ENCODE measurements around the gene EME2. TPM values are rescaled to one million over a fixed set of nuclear protein-coding genes. Genes with fewer than 3 reads are reported as not detected.

Gene EME2
- total RNA-seq, 2 experiments from 2014 or later = 11.9 to 15.3 TPM

DNA sequence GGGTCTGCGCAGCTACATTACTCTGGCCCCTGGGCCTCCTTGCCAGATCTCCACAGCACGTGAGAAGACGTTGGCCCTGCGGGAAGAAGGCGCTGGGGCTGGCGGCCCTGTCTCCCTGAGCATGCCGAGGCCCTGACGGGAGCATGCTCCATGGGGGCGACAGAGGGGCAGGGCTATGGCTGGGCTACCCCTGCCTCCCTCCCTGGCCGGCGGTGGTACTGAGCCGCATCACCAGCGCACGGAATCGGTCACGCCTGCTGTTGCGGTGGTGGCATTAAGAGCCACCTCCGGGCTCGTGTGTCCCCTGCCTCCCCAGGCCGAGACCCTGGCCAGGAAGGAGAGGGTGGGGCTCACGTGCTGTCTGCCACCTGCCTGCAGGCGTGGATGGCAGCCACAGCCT is 38.5 kb upstream of the EME2 start:
- Mint-ChIP-seq H3K9me3 (no peaks in the 10 kb centered on the region), H3K27me3 (no peaks in the 10 kb centered on the region), H3K4me3 (no peak overlapping the region), H3K4me1 (ENCODE audit: low read depth) (no peaks in the 10 kb centered on the region), H3K27ac (no peak overlapping the region), H3K36me3 (no peaks in the 10 kb centered on the region)
- no peak for DNase-seq
- intact Hi-C loops (cut with micrococcal nuclease) = no loop called here
- CTCF ChIA-PET = no interaction called here
- POLR2A ChIA-PET = no interaction called here

DNA sequence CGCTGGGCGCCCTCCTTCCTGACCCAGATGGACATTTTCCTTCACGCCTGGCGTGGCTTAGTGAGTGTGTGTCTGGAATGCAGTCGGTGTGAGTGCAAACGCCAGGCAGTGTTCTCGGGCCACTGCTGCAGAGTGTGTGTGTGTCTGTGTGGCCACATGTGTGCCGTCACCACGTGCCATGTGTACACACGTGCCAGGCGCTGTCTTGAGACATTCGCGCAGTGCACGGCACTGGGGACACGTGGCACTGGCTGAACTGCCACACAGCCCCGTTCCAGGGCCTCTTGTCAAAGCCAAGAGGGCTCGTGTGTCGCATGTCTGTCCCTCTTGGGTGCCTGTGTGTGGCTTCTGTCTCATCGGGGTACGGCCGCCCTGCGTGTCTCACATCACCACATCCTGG is 37.8 kb upstream of the EME2 start:
- Mint-ChIP-seq H3K4me3 (no peak overlapping the region), H3K27me3 (no peaks in the 10 kb centered on the region), H3K27ac (no peak overlapping the region), H3K36me3 (no peaks in the 10 kb centered on the region), H3K4me1 (ENCODE audit: low read depth) (no peaks in the 10 kb centered on the region), H3K9me3 (no peaks in the 10 kb centered on the region)
- POLR2A ChIA-PET = no interaction called here
- intact Hi-C loops (cut with micrococcal nuclease) = no loop called here
- CTCF ChIA-PET = no interaction called here
- DNase-seq = no peak

DNA sequence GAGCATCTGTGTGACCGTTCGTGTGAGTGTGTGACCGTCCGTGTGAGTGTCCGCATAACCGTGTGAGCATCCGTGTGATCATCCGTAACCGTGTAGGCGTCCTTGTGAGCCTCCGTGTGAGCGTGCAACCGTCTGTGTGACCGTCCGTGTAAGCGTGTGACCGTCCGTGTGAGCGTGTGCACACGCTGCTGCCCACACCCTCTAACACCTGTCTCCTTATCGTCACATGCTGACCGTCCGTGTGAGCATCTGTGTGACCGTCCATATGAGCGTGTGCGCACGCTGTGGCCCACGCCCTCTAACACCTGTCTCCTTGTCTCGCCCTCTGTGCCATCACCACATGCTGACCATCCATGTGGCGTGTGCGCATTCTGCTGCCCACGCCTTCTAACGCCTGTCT is 32.4 kb upstream of the EME2 start:
- POLR2A ChIA-PET = no interaction called here

DNA sequence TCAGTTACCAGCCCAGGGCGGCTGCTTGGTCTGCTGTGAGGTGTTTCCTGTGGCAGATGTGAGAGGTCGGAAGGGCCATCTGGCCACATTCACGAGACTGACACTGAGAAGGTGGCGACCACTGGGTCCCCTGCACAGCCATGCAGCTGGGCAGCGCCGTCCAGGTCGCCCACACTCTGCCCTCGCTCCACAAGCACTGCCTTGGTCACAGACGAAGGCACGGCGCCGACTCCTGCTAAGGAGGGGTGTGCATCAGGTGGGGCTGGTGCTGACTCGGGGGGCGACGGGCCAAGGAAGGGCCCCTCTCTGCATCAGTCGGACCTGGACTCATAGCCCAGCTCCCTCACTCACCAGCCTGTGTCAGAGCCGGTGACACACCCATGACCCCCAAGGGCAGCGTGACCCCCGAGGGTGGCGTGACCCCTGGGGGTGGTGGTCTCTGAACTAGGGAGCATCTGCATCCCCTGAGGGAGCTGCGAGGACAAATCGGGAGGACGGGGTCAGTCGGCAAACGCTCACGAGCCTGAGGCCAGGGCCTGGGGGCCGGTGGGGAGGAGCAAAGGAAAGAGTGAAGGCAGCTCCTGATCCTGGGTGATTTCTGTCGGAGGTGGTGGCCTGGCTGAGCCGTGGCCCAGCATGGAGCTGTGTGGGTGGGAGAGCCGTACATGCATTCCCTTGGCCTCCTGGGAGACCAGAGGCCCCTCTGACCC is 31.7 kb upstream of the EME2 start:
- intact Hi-C loops (cut with micrococcal nuclease) = no loop called here
- H3K36me3 Mint-ChIP-seq = peaks cover 8% of the 10 kb centered on the region
- ChIA-PET POLR2A (no interaction called here), CTCF (interaction anchor here (1.2 kb wide), 1 partner anchor 17 kb away, joined by 4 read pairs; no protein-coding TSS in a partner anchor)
- no peak for DNase-seq
- no peaks in the 10 kb centered on the region for H3K4me1 Mint-ChIP-seq (ENCODE audit: low read depth)
- no peak overlapping the region for H3K4me3 Mint-ChIP-seq
- H3K27ac Mint-ChIP-seq = no peak overlapping the region
- no peaks in the 10 kb centered on the region for H3K27me3 Mint-ChIP-seq
- H3K9me3 Mint-ChIP-seq = no peaks in the 10 kb centered on the region

More for the DNA sequence above, 32.4 kb upstream of the EME2 start:
- Mint-ChIP-seq H3K9me3 (no peaks in the 10 kb centered on the region), H3K27ac (no peak overlapping the region), H3K27me3 (no peaks in the 10 kb centered on the region), H3K36me3 (peaks cover 8% of the 10 kb centered on the region), H3K4me1 (ENCODE audit: low read depth) (no peaks in the 10 kb centered on the region), H3K4me3 (no peak overlapping the region)
- CTCF ChIA-PET = no interaction called here
- intact Hi-C loops (cut with micrococcal nuclease) = no loop called here
- no peak for DNase-seq

DNA sequence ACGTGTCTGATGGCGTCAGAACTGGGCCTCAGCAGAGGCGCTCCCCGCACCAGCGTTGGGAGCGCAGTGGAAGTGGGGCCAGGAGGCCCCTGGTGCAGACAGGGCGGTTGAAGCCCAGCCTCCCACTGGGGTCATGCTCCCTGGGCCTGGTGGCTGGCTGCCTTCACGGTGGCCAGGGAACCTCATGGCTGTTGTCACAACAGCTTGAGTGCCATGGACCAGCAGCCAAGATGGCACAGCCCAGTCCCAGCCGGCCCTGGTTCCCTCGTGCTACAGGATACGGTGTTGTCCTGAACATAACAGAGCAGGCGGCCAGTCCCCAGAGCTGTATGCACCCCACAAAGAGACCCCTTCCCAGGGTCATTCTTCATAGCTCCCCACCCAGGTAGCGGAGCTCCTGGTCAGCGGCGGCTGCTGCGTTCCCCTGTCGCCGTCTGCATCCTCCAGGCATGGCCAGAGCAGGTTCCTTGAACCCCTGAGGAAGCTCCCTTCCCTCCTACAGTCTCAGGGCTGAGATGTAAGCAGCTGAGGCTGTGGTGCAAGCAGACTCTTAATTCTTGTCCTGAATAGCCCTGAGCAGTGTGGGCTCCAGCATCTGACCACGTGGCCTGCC is 31.0 kb upstream of the EME2 start:
- Mint-ChIP-seq H3K27ac (no peak overlapping the region), H3K9me3 (no peaks in the 10 kb centered on the region), H3K36me3 (peaks cover 8% of the 10 kb centered on the region), H3K4me1 (ENCODE audit: low read depth) (no peaks in the 10 kb centered on the region), H3K27me3 (no peaks in the 10 kb centered on the region), H3K4me3 (no peak overlapping the region)
- intact Hi-C loops (cut with micrococcal nuclease) = no loop called here
- CTCF ChIA-PET = interaction anchor here (1.2 kb wide), 1 partner anchor 18 kb away, joined by 4 read pairs; no protein-coding TSS in a partner anchor
- POLR2A ChIA-PET = no interaction called here
- no peak for DNase-seq

DNA sequence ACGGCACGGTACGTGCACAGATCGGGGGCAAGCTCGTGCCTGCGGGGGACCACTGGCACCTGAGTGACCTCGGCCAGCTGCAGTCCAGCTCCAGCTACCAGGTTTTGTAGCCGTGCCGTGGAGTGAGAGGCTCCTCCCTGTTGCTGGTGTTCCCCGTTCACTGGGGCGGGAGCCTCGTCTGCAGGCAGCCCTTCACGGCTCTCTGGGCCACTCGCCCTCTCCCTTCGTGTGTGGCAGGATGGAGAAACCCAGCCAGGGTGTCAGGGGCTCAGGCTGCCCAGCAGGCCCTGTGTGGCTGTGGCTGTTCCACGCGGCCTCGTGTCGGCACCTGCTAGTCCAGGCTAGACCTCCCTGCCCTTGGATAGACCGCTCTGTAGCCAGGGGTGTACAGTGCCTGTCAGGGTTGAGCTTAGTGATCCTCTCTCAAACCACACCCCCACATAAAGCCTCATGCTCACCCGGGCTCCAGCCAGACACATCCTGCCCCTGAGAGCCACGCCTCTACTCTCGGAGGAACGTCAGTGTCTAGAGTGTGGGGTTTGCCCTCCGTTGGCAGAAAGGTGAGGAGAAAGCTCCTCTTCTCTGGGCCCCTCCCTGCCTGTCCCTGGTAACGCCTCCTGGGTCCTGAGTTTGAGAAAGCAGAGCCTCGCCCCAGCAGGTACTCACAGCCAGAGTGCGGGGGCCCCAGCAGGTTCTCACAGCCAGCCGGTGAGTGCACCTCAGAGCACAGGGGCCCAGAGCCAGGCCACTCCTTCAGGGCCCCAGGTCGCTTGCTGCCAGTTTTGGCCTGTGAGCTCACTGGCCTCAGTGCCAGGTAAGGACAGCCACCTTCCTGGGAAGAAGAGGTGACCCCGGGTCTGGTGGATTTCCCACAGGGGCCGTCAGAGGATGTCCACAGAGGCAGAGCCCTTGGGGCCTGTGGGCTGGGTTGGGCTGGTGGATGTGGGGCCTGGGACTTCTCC is 29.0 kb upstream of the EME2 start:
- H3K36me3 Mint-ChIP-seq = peaks cover 8% of the 10 kb centered on the region
- no peaks in the 10 kb centered on the region for H3K27me3 Mint-ChIP-seq
- intact Hi-C loops (cut with micrococcal nuclease) = no loop called here
- H3K9me3 Mint-ChIP-seq = no peaks in the 10 kb centered on the region
- no peak overlapping the region for H3K27ac Mint-ChIP-seq
- H3K4me1 Mint-ChIP-seq (ENCODE audit: low read depth) = no peaks in the 10 kb centered on the region
- CTCF ChIA-PET = no interaction called here
- no peak overlapping the region for H3K4me3 Mint-ChIP-seq
- DNase-seq = no peak
- POLR2A ChIA-PET = interaction anchor here (0.5 kb wide), 1 partner anchor 365 kb away, joined by 3 read pairs; no protein-coding TSS in a partner anchor

DNA sequence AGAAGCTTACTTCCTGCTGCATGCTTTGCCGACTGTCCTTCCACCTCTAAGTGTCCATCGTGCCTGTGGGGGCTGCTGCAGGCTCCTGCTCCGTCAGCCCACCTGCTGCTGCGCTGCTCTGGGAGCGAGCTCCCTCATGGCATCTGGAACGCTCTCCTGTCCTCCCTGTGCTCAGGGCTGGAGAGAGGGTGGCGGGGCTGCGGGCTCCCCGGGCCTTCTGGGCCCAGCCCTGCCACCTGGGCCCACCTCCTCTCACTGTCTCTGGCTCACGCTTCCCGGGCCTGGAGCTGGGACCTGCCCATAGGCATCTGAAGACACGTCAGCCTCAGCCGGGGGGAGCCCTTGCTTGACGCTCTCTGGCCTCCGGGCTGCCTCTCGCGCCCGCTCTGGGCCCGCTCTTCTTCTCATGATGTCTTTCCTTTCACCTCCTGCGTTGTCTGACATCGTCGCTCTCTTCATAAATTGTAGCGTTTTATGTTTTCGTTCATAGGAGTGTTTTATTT is 28.2 kb upstream of the EME2 start:
- no peaks in the 10 kb centered on the region for H3K4me1 Mint-ChIP-seq (ENCODE audit: low read depth)
- no peaks in the 10 kb centered on the region for H3K27me3 Mint-ChIP-seq
- ChIA-PET CTCF (no interaction called here), POLR2A (no interaction called here)
- intact Hi-C loops (cut with micrococcal nuclease) = no loop called here
- H3K4me3 Mint-ChIP-seq = no peak overlapping the region
- peaks cover 8% of the 10 kb centered on the region for H3K36me3 Mint-ChIP-seq
- no peak overlapping the region for H3K27ac Mint-ChIP-seq
- H3K9me3 Mint-ChIP-seq = no peaks in the 10 kb centered on the region
- DNase-seq = no peak

DNA sequence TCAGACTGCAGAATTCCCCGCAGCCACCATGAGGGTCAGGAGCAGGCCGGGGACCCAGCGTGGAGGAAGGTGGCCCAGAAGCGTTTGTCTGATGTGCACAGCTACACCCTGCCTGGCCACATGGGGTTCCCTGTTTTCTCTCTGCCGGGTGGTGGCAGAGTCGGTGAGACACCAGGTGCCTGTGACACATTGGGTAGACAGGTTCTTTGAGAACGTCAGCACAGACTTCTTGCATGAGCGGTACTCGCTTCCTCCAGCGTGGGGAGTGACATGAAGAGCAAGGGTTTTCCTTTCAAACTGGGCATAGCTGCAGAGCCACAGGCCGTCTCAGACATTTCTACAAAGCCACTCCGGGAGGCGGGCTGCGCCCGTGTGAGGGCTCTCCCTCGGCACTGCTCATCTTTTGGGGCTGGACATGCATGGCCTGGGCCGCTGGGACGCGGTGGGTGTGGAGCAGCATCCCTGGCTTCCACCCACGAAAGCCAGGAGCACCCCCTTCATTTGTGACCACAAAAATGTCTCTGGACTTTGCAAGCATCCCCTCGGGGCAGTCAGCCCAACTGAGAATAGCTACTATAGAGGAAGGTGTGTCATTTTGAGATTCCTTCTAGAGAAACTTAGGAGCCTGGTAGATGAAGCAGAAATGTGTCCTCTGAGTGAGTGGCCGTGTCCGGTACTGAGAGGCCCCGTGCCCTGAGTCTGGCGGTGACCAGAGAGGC is 27.3 kb upstream of the EME2 start:
- POLR2A ChIA-PET = no interaction called here

DNA sequence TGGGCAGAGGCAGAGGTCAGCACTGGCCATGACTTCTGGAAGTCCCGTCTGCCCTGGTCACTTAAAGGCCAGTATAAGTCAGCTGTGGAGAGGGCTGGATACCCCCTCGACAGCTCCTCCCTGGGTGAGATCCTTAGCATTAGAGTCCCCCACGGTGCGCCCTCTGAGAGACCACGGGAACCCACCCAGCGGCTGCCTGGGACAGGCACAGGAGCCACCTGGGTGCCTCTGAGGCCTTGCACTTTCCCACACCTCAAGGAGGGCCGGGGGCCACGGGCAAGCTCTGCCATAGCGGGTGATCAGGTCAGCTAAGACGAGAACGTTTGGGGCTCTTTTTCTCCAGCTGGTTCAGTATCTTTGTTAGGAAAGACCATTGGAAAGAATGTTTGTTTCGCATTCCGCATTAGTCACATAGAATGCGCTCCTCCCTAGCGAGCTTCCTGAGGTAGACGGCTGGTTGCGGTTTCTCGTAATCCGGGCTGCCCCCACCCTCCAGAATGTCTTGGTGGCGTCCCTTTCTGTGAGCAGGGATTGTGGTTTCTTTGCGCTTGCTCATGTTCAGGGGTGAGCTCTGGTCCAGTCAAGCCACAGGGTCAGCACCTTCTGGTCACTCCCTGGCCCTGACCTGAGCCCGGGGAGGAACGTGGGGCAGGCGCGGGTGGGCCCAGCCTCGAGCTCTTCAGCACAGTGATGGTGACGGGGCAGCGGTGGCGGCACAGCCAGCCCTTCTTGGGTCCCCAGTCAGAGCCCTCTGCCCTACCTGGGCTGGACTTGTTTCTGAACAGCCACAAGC is 26.5 kb upstream of the EME2 start:
- Mint-ChIP-seq H3K27me3 (no peaks in the 10 kb centered on the region), H3K36me3 (peaks cover 5% of the 10 kb centered on the region), H3K27ac (no peak overlapping the region), H3K9me3 (no peaks in the 10 kb centered on the region), H3K4me1 (ENCODE audit: low read depth) (no peaks in the 10 kb centered on the region), H3K4me3 (no peak overlapping the region)
- CTCF ChIA-PET = interaction anchor here (1.0 to 1.4 kb wide), 2 partner anchors 22 to 40 kb away, joined by 3 to 5 read pairs; partner anchors contain the start of gene MAPK8IP3
- POLR2A ChIA-PET = no interaction called here
- intact Hi-C loops (cut with micrococcal nuclease) = no loop called here
- no peak for DNase-seq

More for the DNA sequence above, 27.3 kb upstream of the EME2 start:
- Mint-ChIP-seq H3K4me3 (no peak overlapping the region), H3K4me1 (ENCODE audit: low read depth) (no peaks in the 10 kb centered on the region), H3K27me3 (no peaks in the 10 kb centered on the region), H3K9me3 (no peaks in the 10 kb centered on the region), H3K36me3 (peaks cover 8% of the 10 kb centered on the region), H3K27ac (no peak overlapping the region)
- intact Hi-C loops (cut with micrococcal nuclease) = no loop called here
- no peak for DNase-seq
- CTCF ChIA-PET = interaction anchor here (1.0 to 1.4 kb wide), 2 partner anchors 22 to 39 kb away, joined by 3 to 5 read pairs; partner anchors contain the start of gene MAPK8IP3

DNA sequence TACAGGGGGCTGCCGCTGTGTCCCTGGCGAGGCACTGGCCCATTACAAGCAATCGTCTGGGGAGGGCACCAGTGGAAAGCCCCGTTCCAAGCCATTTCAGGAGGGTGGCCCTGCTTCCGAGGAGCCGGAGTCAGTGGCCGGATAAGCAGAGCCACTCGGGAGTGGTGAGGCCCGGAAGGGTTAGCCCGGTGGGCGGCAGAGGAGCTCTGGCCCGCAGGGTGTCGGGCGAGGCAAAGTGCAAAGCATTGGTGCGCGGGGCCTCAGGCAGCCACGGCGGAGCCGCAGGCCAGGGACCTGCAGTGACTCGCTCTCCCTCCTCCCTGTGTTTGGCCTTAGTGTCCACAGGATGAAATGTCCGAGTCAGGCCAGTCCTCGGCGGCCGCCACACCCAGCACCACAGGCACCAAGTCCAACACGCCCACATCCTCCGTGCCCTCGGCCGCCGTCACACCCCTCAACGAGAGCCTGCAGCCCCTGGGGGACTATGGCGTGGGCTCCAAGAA is 25.9 kb upstream of the EME2 start:
- Mint-ChIP-seq H3K4me1 (ENCODE audit: low read depth) (no peaks in the 10 kb centered on the region), H3K27me3 (no peaks in the 10 kb centered on the region), H3K4me3 (no peak overlapping the region), H3K9me3 (no peaks in the 10 kb centered on the region), H3K36me3 (peaks cover 3% of the 10 kb centered on the region), H3K27ac (no peak overlapping the region)
- intact Hi-C loops (cut with micrococcal nuclease) = no loop called here
- CTCF ChIA-PET = no interaction called here
- DNase-seq = no peak
- POLR2A ChIA-PET = no interaction called here

DNA sequence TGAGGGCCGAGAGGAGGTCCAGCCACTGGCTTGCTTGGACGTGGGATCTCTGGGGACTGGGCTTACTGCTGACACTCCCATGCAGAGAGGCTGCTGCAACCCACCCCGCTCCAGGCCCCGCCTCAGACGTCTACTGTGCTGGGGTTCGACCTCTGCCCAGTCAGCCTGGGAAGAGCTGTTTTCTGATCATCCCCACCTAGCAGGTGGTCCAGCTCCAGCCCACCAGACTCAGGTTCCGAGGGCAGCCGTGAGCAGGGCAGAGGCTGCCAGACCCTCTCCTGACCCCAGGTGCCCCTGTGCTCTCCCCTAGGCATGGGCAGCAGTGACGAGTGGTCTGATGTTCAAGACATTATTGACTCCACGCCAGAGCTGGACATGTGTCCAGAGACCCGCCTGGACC is 24.7 kb upstream of the EME2 start:
- no peaks in the 10 kb centered on the region for H3K4me1 Mint-ChIP-seq (ENCODE audit: low read depth)
- ChIA-PET POLR2A (no interaction called here), CTCF (no interaction called here)
- H3K36me3 Mint-ChIP-seq = peaks cover 8% of the 10 kb centered on the region
- intact Hi-C loops (cut with micrococcal nuclease) = no loop called here
- H3K9me3 Mint-ChIP-seq = no peaks in the 10 kb centered on the region
- no peak overlapping the region for H3K27ac Mint-ChIP-seq
- H3K4me3 Mint-ChIP-seq = no peak overlapping the region
- H3K27me3 Mint-ChIP-seq = no peaks in the 10 kb centered on the region
- no peak for DNase-seq

All from activated CD4-positive, alpha-beta memory T cell treated with anti-CD3 and anti-CD28 coated beads for 36 hours (primary cell).